Measurements from ENCODE around the gene FRMD4B.
"Not testable (repeated sequence)": the region's sequence is repeated elsewhere in the genome, so short reads cannot be mapped to it uniquely, and the experiment has no call there.

The FRMD4B gene

DNA sequence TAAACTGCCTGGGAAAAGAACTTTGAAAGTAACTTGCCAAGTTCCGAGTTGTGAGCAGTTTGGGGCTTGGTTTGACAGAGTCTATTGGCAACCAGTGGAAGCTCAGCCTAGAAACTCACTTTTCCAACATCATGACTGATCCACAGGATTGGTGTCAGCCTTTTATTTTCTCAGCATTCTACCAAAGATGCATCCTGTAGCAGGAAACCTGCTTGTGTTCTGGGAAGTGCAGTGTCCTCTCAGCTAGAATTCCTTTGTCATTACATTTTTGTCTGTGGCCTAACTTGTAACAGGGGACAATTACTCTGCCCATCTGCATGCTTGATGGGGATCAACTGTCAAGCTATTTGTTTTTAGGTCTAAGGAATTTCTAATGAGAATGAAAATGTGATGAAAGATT lies 146.8 kb downstream of the FRMD4B start:
- DNase-seq = no peak

DNA sequence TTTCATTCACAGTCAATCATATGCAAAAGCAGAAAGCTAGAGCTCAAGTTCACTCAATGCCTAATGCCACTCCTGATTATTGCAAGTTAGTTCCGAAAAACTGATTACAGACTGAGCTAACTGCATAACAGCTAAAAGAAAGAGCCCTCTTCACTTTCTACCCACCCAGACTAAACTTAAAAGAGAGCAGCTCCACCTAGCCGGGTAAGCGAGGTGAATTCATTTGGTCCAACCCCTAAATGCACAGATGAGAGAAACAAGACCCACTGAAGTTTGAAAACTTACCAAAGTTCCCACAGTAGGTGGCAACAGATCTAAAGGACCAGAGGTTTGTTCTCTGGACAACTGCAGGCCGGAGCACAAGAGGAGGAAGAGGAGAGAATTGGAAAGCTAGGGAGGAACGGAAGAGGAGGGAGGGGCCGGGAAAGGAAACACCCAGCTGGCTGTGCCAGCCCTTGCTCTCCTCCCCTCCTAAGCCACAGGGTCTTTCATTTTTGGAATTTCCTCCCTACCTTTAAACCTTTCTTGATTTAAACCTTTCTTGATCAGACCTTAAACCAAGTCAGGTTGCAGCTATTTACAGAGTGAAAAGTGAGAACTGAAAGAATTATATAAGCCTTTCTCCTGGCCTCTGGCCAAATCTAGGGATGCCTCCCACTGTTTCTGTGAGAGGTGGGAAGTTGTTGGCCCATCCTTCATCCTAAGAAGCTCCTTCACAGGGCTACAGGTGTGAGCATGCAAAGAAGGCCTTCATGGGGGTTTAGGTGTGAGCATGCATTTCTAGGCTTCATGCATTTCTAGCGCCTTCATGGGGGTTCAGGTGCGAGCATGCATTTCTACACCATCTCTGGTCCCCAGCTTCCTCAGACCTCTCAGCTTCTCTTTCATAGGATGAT lies 148.8 kb downstream of the FRMD4B start:
- no peak for DNase-seq

DNA sequence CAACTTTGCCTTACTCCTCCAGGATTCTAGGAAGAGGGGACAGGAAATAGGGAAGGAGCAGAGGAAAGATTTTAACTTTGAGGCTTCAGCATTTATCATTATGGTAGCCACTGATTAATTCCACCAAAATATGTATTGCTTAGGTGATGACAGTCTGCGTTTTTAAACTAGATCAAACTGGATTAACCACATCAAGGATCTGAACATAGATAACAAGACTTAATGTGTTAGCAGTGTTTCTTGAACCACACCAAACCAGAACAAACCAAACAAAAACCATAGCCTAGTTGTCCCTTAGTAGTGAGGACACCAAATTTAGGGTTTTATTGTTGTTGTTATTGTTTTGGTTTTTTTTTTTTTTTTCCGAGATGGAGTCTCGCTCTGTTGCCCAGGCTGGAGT lies 150.0 kb downstream of the FRMD4B start:
- no peak for DNase-seq

DNA sequence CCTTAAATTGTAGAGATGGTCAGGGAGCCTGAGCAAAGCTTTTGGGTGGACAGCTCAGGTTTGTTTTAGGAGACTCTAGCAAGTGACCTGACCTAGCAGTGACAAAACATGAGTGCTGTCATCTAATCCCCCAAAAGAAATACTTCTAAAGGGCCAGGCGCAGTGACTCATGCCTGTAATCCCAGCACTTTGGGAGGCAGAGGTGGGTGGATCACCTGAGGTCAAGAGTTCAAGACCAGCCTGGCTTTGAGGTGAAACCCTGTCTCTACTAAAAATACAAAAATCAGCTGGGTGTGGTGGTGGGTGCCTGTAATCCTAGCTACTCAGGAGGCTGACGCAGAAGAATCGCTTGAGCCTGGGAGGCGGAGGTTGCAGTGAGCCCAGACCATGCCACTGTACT lies 150.7 kb downstream of the FRMD4B start:
- not testable (repeated sequence) for DNase-seq

DNA sequence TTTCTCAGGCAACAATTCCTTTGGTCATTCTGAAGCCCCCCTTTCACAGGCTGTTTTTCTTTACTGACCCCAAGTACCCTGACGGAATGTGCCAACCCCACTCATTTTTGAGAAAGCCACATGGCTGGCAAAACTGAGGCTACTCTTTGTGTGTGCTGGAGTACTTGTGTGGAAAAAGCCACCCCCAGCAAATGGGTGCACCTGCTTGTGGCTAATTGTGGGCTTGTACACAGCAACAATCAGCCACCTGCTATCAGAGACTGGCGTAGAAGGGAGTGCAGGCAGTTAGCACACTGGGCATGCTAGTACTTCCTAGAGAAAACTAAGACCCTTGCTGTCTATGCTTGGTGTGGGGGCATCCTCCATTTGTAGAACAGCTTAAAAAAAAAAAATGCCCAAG lies 153.4 kb downstream of the FRMD4B start:
- no peak for DNase-seq

DNA sequence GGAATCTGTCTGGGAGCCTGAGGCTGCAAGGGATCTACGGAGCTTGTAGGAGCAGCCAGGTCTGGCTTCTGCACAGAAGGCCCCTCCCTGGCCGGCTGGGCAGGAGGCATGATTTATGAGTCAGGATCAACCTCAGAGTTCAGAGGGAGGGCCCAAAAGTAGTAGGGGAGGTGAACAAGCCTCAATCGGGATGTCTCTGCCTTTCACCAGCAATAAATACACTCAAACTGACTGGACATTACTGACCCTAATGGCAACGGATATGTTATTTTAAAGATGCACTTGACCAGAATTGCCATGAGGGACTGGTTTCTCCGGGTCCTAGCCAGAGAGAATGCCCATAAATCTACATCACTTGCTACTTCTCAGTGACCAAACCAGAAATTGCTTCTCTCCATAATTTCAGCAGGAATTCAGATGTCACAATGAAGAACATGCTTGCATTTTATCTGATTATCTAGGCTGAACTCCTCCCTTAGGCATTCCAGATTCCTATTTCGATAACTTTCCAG lies 153.9 kb downstream of the FRMD4B start:
- no peak for DNase-seq

DNA sequence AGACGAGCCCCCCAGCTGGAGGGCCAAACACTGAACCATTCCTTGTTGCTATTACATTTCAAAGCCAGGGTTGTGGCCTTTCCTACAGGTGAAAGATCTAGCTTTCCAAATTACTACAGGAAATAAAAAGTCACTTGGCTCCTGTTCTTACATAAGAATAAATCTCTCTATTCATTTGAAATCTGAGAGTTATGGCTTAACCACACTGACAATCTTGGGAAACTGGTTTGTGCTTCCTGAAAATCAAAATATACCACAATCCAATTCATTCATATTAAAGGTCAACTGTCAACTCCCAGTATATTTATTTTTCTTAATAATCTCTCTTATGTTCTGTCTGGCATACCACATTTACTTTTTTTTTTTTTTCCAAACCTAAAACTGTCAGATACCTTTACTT lies 159.8 kb downstream of the FRMD4B start:
- no peak for DNase-seq

DNA sequence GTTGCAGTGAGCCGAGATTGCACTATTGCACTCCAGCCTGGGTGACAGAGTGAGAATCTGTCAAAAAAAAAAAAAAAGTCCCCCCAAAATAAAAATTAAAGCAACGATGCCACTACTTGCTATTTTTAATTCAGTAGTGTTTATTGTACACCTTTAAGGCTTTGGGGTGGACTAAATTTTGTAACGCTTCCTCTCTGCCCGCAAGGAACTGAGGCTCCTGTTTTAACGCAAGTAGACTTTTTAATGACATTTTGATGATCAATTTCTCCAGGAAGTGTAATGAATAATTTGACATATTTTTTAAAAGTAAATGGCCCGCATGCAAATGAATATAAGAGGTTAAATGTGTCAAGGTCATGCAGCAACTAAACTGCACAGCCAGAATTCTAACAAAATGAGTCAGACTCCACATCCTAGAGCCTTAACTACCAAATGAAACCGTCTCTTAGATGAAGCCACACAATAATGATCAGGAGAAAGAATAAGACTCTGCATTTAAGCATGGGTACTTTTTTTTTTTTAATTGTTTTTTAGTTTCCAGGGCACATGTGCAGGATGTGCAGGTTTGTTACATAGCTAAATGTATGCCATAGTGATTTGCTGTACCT lies 166.7 kb downstream of the FRMD4B start:
- DNase-seq = no peak

DNA sequence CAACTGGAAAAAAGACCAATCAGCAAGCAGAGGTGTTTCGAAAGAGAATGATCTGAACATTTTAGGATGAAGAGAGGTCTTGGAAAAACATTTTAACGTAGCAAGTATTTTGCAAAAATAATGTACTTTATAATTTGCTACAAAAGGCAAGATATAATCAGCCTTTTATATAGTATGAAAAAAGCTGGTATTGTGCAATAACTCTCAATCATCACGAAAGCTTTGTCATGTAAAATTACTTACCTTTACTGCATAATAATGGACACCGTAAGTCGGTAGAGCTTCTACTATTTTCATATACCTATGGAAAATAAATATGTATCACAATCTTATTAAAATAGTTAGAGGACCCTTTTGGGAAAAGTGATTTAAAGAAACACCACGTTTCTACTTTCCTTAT lies 167.8 kb downstream of the FRMD4B start:
- no peak for DNase-seq

DNA sequence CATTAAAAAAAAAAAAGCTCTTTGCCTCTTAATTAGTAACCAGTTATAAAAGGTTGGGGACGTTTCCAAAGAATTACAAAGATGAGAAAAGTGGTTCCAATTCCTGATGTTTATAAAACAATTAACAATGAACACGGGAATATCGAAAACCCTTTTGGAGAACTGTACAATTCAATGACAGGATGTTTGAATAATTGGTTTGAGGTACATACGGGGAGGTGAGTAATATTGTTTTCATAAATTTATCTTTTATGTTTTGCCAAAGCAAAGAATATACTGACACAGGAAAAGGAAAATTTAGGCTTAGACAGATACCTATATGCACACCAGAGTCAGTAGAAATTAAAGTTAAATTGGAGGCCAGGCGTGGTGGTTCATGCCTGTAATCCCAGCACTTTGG lies 168.9 kb downstream of the FRMD4B start:
- no peak for DNase-seq

DNA sequence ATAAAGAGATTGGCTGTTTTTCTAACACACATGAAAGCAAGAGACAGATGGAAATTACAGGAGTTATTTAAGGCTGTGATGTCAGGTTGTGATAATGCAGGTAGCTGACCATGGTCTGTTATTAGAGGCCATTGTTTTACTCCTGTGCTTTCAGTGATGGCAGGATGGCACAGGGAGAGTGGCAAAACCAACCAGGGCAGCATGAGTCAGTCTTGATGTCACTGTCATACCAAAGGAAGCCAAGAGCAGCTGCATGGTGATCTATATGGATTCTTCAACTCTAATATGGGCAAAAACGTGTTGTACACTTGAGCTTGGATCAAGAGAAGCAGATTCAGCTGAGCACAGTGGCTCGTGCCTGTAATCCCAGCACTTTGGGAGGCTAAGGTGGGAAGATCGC lies 171.6 kb downstream of the FRMD4B start:
- DNase-seq = no peak

DNA sequence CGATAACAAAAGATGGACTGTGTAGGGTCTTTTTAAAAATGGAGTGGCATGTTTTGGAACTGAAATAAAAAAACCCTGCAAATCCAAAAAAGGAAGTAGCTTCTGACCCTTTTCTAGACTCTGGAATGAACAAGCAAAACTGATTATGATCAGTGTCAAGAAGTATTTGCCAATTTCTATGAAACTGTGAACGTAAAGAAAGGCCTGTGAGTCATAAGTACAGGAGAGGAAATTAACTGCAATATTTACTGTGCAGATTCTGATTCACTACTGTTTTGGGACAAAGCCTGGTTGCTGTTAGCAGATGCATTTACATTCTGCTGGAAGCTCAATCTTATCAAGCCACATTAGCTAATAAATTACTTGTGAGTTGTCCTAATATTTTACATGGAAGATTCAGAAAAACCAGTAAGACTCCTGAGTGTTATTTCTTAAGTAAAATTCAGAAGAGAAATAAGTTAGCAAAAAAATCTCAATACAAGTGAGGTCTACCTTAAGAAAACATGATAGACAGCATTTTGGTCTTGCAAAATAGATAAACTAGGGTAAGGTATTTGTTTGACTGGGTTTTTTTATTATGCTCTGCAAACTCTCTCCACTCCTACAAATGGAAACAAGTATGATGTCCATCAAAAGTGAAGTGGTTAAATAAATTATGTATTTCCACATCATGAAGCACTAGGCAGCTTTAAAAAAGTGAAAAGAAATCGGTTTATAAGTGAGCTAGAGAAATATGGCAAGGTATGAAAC lies 173.3 kb downstream of the FRMD4B start:
- DNase-seq = no peak

DNA sequence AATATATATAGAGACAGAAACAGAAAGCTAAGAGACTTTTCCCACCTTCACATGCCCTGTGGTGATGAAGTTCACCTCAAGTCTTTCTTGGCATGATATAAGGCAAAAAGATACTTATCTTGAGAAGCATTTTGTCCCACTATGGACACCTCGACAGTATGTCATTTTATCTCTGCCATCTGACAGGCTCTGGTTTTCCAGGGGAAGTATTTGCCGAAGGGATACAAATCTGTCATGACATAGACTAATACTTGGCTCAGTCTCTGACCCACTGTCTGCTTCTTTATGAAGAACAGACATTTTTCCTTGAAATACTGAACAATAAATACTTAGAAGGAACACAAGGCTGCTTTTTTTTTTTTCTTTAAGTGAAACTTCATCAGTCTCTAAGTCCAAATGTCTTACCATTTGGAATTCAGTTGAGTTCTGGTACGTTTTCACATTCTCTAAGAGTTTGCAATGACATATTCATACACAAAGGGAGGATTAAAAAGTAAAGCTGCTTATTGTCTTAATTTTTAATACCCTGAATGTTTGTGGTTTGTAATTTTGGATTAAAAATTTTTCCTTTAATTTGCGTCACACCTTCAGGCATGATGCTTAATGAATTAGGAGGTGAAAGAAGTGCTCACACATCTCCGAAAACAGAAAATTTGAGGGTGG lies 175.7 kb downstream of the FRMD4B start:
- DNase-seq = no peak

DNA sequence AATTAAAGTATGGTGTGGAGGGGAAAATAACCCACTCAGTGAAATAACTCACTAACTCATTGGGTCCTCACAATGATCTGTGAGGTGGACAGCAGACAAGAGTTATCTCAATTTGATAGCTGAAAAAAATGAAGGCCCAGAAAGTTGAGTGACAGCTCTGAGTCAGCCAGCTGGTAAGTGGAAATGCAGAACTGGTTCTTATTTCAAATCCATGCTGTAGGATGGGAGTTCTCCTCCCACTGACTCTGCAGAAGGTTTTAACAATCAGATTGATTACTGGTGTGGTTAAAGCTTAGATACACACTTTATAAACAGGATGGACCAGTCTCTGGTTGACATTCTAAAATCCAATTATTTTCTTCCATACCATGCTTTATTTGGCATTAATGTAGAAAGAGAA lies 176.5 kb downstream of the FRMD4B start:
- no peak for DNase-seq

DNA sequence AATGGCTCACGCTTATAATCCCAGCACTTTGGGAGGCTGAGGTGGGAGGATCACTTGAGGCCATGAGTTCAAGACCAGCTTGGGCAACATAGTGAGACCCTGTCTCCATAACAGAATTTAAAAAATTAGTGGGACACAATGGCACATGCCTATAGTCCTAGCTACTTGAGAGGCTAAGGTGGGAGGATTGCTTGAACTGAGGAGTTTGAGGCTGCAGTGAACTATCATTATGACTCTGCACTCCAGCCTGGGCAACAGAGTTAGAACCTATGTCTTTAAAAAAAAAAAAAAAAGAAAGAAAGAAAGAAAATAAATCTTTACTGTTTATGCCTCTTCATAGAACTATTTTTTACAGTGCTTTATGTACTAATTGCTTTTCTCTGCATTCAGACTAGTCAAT lies 178.9 kb downstream of the FRMD4B start:
- no peak for DNase-seq

DNA sequence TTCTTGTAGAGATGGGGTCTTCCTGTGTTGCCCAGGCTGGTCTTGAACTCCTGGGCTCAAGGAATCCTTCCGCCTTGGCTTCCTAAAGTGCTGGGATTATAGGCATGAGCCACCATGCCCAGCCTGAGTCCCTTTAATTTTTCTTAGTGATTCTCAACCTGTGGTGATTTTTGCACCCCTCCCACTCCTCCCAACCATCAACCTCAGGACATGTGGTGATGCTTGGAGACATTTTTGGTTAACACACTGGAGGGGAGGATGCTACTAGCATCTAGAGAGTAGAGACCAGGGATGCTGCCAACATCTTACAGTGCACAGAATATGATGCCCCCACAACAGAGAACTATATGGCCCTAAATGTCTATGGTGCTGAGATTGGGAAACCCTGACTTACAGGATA lies 180.5 kb downstream of the FRMD4B start:
- no peak for DNase-seq

DNA sequence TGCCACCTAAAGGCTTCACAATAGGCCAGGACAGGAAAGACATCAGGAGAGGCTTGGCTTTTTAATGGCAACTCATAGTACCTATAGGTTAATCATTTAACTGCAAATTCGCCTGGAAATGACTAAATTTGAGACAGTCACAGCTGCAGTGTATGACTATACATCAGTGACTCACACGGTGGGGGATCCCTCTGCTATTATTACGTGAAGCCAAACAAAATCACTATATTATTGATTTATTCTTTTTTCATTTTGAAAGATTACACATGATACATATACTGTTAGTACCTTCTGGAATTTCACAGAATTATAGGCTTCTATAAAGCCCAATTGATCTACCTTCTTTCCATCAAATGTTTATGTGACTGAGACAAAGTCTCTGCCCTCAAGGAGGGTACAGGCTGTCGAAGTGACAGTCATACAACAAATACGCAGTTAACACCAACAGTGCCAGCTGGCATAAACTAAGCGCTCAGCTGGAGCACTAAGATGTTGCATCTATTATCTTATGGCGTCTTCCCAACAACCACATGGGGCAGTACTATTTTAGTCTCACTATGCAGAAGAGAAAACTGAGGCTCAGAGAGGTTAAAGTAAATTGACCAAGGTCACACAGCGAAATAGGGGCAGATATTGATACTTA lies 181.5 kb downstream of the FRMD4B start:
- no peak for DNase-seq

DNA sequence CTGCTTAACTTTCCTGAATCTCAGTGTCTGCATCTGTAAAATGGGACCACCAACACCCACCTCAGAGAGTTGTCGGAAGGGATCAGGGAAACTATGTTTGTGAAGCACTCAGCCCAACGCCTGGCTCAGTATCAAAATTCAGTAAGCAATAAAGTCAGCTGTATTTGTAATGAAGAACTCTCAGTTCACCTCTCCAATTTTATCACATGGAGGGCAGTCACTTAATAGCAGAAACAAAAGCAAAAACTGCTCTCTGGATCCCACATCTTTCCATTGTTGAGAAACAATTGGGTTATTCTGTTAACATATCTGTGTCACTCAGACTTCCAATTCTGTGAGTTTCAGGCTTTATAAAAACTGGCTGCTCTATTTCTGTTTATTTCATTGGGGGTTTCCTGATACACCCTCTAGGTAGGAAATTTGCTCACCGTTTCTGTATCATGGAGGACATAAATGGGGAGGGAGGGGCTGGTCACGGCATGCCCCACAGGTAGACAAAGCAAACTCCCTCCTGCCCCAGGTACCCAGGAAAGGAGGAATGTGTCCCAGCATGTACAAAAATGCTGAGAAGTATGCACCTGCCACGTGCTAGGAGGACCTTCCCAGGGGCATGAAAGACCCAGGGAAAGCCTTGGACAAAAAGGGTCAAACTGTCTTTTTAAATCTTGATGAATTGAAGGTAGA lies 182.1 kb downstream of the FRMD4B start:
- DNase-seq = no peak

DNA sequence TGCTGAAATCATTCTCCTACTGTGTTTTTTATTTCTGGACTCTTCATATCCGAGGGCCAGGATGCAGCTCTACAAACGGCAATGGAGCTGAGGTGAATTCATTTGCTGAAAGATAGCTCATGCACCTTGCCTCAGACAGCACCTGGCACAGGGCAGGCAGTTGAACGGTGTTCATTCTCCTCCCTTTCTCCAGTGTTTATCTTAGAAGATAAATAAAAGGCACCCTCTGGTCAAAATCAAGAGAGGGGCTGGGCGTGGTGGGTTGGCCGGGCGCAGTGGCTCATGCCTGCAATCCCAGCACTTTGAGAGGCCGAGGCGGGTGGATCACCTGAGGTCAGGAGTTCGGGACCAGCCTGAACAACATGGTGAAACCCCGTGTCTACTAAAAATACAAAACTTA lies 184.2 kb downstream of the FRMD4B start:
- DNase-seq = no peak

DNA sequence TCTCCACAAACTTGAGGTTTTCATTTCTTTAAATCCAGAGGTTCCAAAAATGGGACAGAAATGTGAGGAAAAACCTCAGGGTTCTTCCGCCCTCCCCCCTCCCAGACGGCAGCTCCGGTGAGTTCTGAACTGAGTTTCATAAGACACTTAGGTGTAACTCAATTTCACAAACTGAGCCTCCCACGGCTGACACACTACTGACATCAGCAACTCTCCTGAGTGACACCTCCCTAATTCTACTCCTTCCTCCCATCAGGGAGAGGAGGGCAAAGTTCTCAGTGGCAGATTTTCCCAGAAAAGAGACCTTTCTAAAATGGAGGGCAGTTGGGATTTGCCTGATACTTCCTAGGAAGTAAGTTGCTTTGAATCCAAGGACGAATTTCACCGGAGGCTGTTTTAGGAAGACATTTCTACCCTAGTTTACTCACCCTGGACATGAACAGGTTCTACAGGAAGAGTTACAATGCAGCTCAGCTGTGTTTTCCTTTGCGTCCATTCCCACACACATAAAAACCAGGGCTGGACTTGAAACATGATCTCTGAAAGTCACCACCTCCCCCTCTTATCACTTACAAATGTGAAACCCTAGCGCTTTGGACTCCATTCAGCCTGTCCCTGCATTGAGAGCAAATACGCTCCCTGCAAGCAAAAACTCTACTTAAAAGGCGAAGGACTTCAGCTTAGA lies 185.4 kb downstream of the FRMD4B start:
- no peak for DNase-seq

DNA sequence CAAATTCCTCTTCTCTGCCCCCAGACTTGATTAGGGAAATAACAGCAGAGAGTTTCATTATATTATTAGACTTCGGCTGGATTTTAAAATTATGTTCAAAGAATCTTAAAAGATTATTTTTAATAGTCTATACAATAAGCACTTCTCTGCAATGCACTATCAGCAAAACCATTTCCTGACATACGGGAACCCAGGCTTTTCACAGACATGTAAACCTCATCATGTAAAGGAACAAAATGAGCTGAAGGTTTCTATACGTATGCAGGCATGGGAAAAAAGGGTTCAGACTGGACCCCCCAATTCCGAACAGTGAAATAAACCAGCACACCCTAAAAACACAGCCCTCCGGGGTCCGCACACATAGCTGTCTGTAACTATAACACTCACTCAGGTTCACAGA lies 185.9 kb downstream of the FRMD4B start:
- no peak for DNase-seq
